Activated naive CD8-positive, alpha-beta T cell treated with anti-CD3 and anti-CD28 coated beads, Interleukin-2, amount 50 U/mL, for 16 hours (primary cell): ENCODE results near the gene HECTD4.
"Not testable (repeated sequence)": the region's sequence is repeated elsewhere in the genome, so short reads cannot be mapped to it uniquely, and the experiment has no call there.

Experiments
- DNase-seq: peaks from one replicate; pipeline ENCODE4 v3.0.0-alpha.2; 2020; ENCODE audit warnings: low read depth, low spot score

The HECTD4 gene, protein sequence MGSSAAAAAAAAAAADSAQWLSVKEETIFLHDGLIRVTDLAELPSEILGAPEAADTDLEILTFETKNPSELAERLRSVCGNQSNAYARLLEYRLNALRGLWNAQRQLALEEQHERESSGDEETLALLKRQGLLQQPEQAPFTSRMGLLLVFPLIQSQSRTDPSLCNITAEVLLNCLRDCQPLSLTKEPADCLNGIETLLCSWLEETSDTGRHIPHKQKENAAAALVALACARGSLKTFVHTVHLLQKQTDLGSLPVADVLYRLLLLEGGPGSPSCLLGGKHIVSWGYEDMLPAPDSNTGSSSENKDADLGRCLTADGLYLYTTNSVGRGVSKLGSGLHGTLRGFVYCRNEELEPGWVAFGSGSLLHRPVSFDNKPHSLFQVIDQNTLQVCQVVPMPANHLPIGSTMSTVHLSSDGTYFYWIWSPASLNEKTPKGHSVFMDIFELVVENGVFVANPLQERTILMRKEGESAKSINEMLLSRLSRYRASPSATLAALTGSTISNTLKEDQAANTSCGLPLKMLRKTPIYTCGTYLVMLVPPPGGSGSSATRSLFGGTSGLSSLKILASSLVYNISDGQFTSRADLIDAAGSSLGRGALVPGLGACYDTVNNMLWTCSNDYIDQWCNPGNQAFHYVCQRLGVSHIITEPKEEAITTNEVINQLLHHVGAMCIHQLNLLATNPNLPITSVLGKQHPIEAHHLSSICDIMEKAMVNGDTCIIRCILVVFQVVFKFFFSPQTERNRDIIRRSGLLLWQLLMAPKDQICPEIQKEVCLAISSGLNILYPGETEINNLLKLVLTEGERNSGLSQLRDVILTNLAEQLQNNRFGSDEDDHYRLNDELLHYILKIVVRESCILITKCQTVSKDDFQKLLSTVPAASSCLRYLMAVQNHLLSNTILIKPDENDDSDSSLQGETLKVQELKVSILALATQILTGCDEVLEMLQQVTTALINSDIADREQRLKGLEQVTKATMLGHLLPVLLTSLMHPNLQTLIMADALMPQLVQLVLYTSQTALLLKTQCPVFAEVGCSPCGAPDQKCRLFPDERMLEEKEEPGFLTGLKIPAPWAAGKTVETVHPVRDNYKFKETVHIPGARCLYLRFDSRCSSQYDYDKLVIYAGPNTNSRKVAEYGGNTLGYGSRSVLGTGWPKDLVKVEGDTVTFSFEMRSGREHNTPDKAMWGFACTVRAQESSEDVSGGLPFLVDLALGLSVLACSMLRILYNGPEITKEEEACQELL (N-terminal part only)

DNA sequence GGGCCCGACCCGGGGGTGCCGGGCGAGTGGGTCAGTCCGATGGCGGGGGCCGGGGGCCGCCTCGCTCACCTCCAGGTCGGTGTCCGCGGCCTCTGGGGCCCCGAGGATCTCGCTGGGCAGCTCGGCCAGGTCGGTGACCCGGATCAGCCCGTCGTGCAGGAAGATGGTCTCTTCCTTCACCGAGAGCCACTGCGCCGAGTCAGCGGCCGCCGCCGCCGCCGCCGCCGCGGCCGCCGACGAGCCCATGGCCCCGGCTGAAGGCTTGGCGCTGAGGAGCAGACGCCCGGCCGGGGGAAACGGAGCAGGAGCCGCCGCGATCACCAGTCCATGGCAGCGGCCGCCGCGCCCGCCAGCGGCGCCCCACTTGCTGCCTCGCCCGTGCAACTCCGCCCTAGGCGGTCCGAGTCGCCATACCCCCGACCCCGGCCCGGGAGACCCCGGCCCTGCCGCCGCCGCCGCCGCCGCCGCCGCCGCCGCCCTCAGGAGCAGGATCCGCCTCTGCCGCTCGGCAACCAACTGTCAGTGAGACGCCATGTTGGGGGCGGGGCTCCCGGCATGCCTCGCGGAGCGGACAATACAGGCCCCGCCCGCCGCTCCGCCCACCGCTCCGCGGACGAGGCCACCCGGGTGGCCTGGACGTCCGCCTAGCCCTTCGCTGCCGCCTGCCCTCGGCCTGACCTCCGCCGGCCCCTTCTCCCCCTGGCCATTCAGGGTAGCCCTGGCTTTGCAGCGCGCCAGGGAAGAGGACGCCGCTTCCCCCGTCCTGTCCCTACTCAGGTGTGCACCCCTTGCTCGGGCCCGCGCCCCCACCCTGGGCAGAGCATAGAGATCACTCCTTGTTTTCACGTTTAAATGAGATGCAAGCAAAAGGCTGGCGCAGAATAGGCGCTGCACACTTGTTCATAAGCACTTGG, at the start of gene HECTD4:
TSS of gene HECTD4 (minus strand) at position 549 of the 914 bp plus-strand sequence. CDS start at position 246, 303 bp downstream.
- peak; percentile 87 for DNase-seq

GRCh38 chr12:112431965-112432364, 49.7 kb upstream of the HECTD4 start:
- no peak for DNase-seq

DNA sequence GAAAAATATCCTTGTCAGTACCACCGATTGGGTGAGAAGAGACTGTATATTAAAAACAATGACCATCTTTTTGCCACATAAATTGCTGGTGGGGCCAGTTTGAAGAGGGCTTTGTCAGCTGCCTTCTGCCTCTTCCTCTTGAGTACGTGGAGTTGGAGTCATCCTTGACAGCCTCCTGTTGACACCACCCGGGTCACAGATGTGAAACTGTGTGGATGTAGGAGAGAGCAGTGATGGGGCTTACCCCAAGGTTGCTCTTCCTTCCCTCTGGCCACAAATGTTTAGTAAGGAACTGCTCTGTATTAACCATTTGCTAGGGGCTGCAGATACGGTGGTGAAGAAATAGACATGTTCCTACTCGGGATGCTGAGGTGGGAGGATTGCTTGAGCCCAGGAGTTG, 48.7 kb upstream of the HECTD4 start:
- no peak for DNase-seq

- no peak for DNase-seq
Measured at GRCh38 chr12:112427760-112428159, 45.5 kb upstream of the HECTD4 start.

GRCh38 chr12:112425582-112426382, 43.6 kb upstream of the HECTD4 start:
- no peak for DNase-seq

DNA sequence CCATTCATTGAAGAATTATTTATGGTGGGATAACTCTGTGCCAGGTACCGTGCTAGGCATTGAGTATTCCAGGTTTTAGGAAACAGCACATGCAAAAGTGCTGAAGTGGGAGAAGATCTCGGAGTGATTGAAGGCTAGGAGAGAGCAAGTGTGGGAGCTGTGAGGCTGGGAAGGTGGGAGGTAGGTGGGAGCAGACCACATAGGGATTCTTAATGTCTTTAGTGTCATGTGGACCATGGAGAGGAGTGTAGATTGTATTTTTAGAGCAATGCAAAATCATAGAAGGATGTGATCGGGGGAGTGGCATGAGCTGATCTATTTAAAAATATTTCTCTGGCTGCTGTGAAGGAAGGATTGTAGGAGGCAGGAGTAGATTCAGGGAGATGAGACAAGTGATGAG, 41.9 kb upstream of the HECTD4 start:
- no peak for DNase-seq

GRCh38 chr12:112422531-112422930, 40.3 kb upstream of the HECTD4 start:
- no peak for DNase-seq

GRCh38 chr12:112421363-112421762, 39.1 kb upstream of the HECTD4 start:
- DNase-seq: no peak

DNA sequence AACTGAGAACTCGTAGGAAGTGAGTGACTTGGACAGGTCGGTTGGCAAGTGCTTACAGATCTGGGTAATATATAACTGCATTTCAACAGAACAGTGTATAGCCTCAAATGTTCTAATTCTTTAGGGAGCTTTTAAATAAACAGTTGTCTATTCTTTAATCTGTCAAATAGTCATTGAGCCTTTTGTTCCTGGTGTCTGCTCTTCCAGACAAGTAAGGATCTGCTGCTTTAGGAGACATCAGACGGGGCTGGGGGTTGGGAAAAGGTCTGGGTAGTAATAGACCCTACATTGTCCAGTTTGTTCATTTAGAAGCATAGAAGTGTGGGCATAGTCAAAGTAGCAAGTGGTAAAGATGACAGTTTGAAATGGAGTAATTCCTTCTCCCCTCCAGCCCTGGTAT, 38.5 kb upstream of the HECTD4 start:
- DNase-seq: no peak

GRCh38 chr12:112419297-112420133, 37.3 kb upstream of the HECTD4 start:
- DNase-seq: peak; percentile 3

GRCh38 chr12:112418608-112419296, 36.5 kb upstream of the HECTD4 start, which contains the start of gene PTPN11:
TSS of gene PTPN11 (plus strand) at chr12:112418947. CDS start at chr12:112419112, 165 bp downstream.
- DNase-seq: peak; percentile 82

GRCh38 chr12:112418273-112418607, 36.0 kb upstream of the HECTD4 start:
- DNase-seq: no peak

- DNase-seq: not testable (repeated sequence)
Measured at GRCh38 chr12:112415457-112415856, 33.2 kb upstream of the HECTD4 start.

GRCh38 chr12:112413855-112414625, 31.8 kb upstream of the HECTD4 start:
- no peak for DNase-seq

DNA sequence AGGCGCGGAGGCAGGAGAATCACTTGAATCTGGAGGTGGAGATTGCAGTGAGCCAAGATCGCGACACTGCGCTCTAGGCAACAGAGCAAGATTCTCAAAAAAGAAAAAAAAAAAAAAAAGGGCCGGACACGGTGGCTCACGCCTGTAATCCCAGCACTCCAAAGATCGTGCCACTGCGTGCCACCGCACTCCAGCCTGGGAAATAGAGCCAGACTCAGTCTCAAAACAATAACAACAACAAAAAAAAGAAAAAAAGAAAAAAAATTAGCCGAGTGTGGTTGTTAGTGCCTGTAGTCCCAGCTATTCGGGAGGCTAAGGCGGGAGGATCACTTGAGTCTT, 27.6 kb upstream of the HECTD4 start:
- DNase-seq: no peak

GRCh38 chr12:112409064-112409905, 27.1 kb upstream of the HECTD4 start, which contains the start of gene RPL6:
TSS of gene RPL6 (minus strand) at chr12:112409605. CDS start at chr12:112408656, 949 bp downstream.
- peak; percentile 56 for DNase-seq

GRCh38 chr12:112408621-112409020, 26.4 kb upstream of the HECTD4 start:
- DNase-seq: no peak
